ENCODE data around the gene PET117.
"Not testable (repeated sequence)": the region's sequence is repeated elsewhere in the genome, so short reads cannot be mapped to it uniquely, and the experiment has no call there.

The PET117 gene

GRCh38 chr20:18137412-18138265 lies at the start of gene PET117, which contains the start of gene KAT14:
TSS of gene PET117 (plus strand) at chr20:18137863. CDS start at chr20:18137956, 93 bp downstream.
TSS of gene KAT14 (plus strand) at chr20:18137863. CDS start at chr20:18142661, 4,798 bp downstream.
- DNase-seq = peak; percentile 73 to 96

GRCh38 chr20:18088298-18088697 lies 49.4 kb upstream of the PET117 start:
- not testable (repeated sequence) for DNase-seq

- not testable (repeated sequence) for DNase-seq
Observed at GRCh38 chr20:18088841-18089240, 48.8 kb upstream of the PET117 start.

- DNase-seq = no peak
Observed at GRCh38 chr20:18090044-18090443, 47.6 kb upstream of the PET117 start.

GRCh38 chr20:18090477-18090876 lies 47.2 kb upstream of the PET117 start:
- no peak for DNase-seq

- no peak for DNase-seq
Observed at GRCh38 chr20:18091623-18092022, 46.0 kb upstream of the PET117 start.

- no peak for DNase-seq
Observed at GRCh38 chr20:18092890-18093289, 44.8 kb upstream of the PET117 start.

GRCh38 chr20:18093388-18093787 lies 44.3 kb upstream of the PET117 start:
- DNase-seq = no peak

- no peak for DNase-seq
Observed at GRCh38 chr20:18094191-18094590, 43.5 kb upstream of the PET117 start.

GRCh38 chr20:18100569-18100968 lies 37.1 kb upstream of the PET117 start:
- DNase-seq = not testable (repeated sequence)

GRCh38 chr20:18101125-18101810 lies 36.4 kb upstream of the PET117 start:
- no peak for DNase-seq

GRCh38 chr20:18103497-18103896 lies 34.2 kb upstream of the PET117 start:
- no peak for DNase-seq

- no peak for DNase-seq
Observed at GRCh38 chr20:18108326-18108725, 29.3 kb upstream of the PET117 start.

- not testable (repeated sequence) for DNase-seq
Observed at GRCh38 chr20:18128574-18128973, 9.1 kb upstream of the PET117 start.

GRCh38 chr20:18132663-18133062 lies 5.0 kb upstream of the PET117 start:
- DNase-seq = no peak

GRCh38 chr20:18133962-18134361 lies 3.7 kb upstream of the PET117 start:
- peak in 1 of 2 experiments; percentile 10 for DNase-seq

- DNase-seq = no peak
Observed at GRCh38 chr20:18138266-18138582, 561 bp downstream of the PET117 start.

- no peak for DNase-seq
Observed at GRCh38 chr20:18138639-18139583, 1.2 kb downstream of the PET117 start.

- no peak for DNase-seq
Observed at GRCh38 chr20:18139832-18140231, 2.2 kb downstream of the PET117 start.

- DNase-seq = no peak
Observed at GRCh38 chr20:18144541-18145099, 7.0 kb downstream of the PET117 start.

GRCh38 chr20:18154342-18154741 lies 16.7 kb downstream of the PET117 start:
- no peak for DNase-seq

- no peak for DNase-seq
Observed at GRCh38 chr20:18156045-18156444, 18.4 kb downstream of the PET117 start.

- no peak for DNase-seq
Observed at GRCh38 chr20:18164356-18164755, 26.7 kb downstream of the PET117 start.

All from NCI-H446 (cell line).